Panc1 (cell line): Measurements from ENCODE around the gene SYTL1. TPM values are rescaled to one million over a fixed set of nuclear protein-coding genes. Genes with fewer than 3 reads are reported as not detected.

Experiments
- ATAC-seq: fragments of 200-7000 bp; cut with Tn5 transposase; 2 replicates; pipeline ENCODE4 v1.9.1; 2020; ENCODE audit warnings: mild to moderate bottlenecking, moderate library complexity
- BruUV-seq: library from RNA; stranded (reverse); fragments of 400-500 nt; replicated peaks from 2 replicates; lab custom pipeline; 2021; lab: Mats Ljungman, UMichigan
- CTCF ChIA-PET: fragments of 300-600 bp; sonication (Branson Sonifier 250); formaldehyde crosslinking; loops from one replicate; lab custom pipeline; 2022; ENCODE audit warnings: antibody characterized with exemption; lab: Charles Lee
- POLR2A ChIA-PET: fragments of 300-600 bp; sonication (Branson Sonifier 250); formaldehyde crosslinking; loops from one replicate; lab custom pipeline; 2022; ENCODE audit warnings: antibody characterized with exemption; lab: Charles Lee
- DNase-seq: peaks from one replicate; pipeline ENCODE4 v3.0.0-alpha.2; 2010; ENCODE audit warnings: low read depth, low spot score
- H3K27ac ChIP-seq: 2 replicates; pipeline ENCODE4 v1.5.1; 2011; ENCODE audit warnings: mild to moderate bottlenecking, low read length, inconsistent platforms
- H3K27me3 ChIP-seq: fragments of 200-500 bp; sonication (Bioruptor generic); 2 replicates; pipeline ENCODE4 v1.6.0; 2014; ENCODE audit warnings: low read length, inconsistent platforms; ENCODE audit not compliant: control insufficient read depth, insufficient read depth
- H3K36me3 ChIP-seq: fragments of 200-500 bp; sonication (Bioruptor generic); 2 replicates; pipeline ENCODE4 v1.5.1; 2014; ENCODE audit warnings: inconsistent platforms, mild to moderate bottlenecking, low read length, moderate library complexity; ENCODE audit not compliant: control insufficient read depth, insufficient read depth
- H3K4me1 ChIP-seq: 2 replicates; pipeline ENCODE4 v1.5.1; 2011; ENCODE audit warnings: inconsistent platforms, mild to moderate bottlenecking, low read length, moderate library complexity; ENCODE audit not compliant: control insufficient read depth, insufficient read depth
- H3K4me3 ChIP-seq, 2 experiments: 2 replicates each; pipeline ENCODE4 v1.5.1; 2011 to 2012; ENCODE audit warnings: low read depth in 2 of 2, low read length in 2 of 2, mild to moderate bottlenecking in 2 of 2, inconsistent platforms in 1 of 2, moderate library complexity in 1 of 2
- H3K9me3 ChIP-seq: fragments of 200-500 bp; sonication (Bioruptor generic); 2 replicates; pipeline ENCODE4 v1.5.1; 2014; ENCODE audit warnings: low read depth, mild to moderate bottlenecking, inconsistent platforms, low read length, moderate library complexity; ENCODE audit not compliant: control insufficient read depth, insufficient read depth
- CTCF ChIP-seq: fragments of 450-650 bp; IDR thresholded peaks from 2 replicates; pipeline ENCODE4 v1.5.1; 2017; ENCODE audit warnings: mild to moderate bottlenecking
- POLR2AphosphoS5 ChIP-seq: IDR thresholded peaks from 2 replicates; pipeline ENCODE4 v1.6.1; 2012; ENCODE audit warnings: mild to moderate bottlenecking, low read depth, low read length, moderate library complexity
- REST ChIP-seq, 2 experiments: IDR thresholded peaks; 2 replicates each; pipeline ENCODE4 v1.6.1; 2011 to 2012; ENCODE audit warnings: low read depth in 2 of 2, control low read depth in 1 of 2, low read length in 1 of 2, mild to moderate bottlenecking in 1 of 2, moderate library complexity in 1 of 2; ENCODE audit not compliant: insufficient read depth in 1 of 2
- SIN3A ChIP-seq: IDR thresholded peaks from 2 replicates; pipeline ENCODE4 v1.6.1; 2012; ENCODE audit warnings: low read depth, mild to moderate bottlenecking, low read length, moderate library complexity, borderline replicate concordance; ENCODE audit not compliant: insufficient read depth
- TCF7L2 ChIP-seq: IDR thresholded peaks from 2 replicates; pipeline ENCODE4 v1.6.1; 2011; ENCODE audit warnings: mild to moderate bottlenecking, low read depth, low read length, inconsistent platforms
- in situ Hi-C: cut with HindIII; loops from 2 replicates; pipeline ENCODE4 v1.10.0; 2016; ENCODE audit warnings: low sequenced_read_pairs, low pct_unique_long_range_greater_than_20kb
- intact Hi-C: fragments of 100-400 bp; cut with micrococcal nuclease; formaldehyde crosslinking; loops from one replicate; pipeline ENCODE4 v1.10.0; 2022; ENCODE audit not compliant: unreplicated experiment
- total RNA-seq: library from RNA; stranded (reverse); gene quantifications from one replicate; pipeline ENCODE4 v1.2.1, GENCODE V29; 2021; ENCODE audit not compliant: unreplicated experiment

The SYTL1 gene
- total RNA-seq, 1 experiment from 2014 or later, result 2.4 TPM

- CTCF ChIA-PET, result interaction anchor here (0.7 kb wide), 1 partner anchor 8 kb away, joined by 4 read pairs; no protein-coding TSS in a partner anchor
- BruUV-seq, result no TSS peak
- Histone ChIP-seq H3K27ac (no peak overlapping the region), H3K9me3 (no peaks in the 10 kb centered on the region), H3K4me3 (no peak overlapping the region), H3K27me3 (no peaks in the 10 kb centered on the region), H3K36me3 (no peaks in the 10 kb centered on the region), H3K4me1 (no peaks in the 10 kb centered on the region)
- intact Hi-C loops, result no loop called here
- TF ChIP-seq SIN3A (no peak), REST (IDR thresholded peaks at IDR 0.05; ENCODE audit: insufficient read depth in 1 of 2, low read depth in 2 of 2, low read length in 1 of 2) (no peak), CTCF (no peak), POLR2AphosphoS5 (no peak), TCF7L2 (no peak)
- POLR2A ChIA-PET, result no interaction called here
- DNase-seq, result no peak
- no peak for ATAC-seq
- in situ Hi-C loops, result no loop called here
Measured at GRCh38 chr1:27314737-27315136, 27.1 kb upstream of the SYTL1 start.

GRCh38 chr1:27316860-27317259 is 25.0 kb upstream of the SYTL1 start:
- in situ Hi-C loops (no loop called here), intact Hi-C loops (no loop called here)
- ChIA-PET POLR2A (no interaction called here), CTCF (interaction anchor here (0.6 to 0.7 kb wide), 2 partner anchors 16 to 17 kb away, joined by 5 to 6 read pairs; no protein-coding TSS in a partner anchor)
- no peak for ATAC-seq
- H3K36me3 ChIP-seq, result no peaks in the 10 kb centered on the region
- H3K4me1 ChIP-seq, result no peaks in the 10 kb centered on the region
- H3K27me3 ChIP-seq, result no peaks in the 10 kb centered on the region
- no peak overlapping the region for H3K27ac ChIP-seq
- no peak for DNase-seq
- BruUV-seq, result no TSS peak
- TF ChIP-seq SIN3A, result no peak
- no peak for TF ChIP-seq POLR2AphosphoS5
- no peak for TF ChIP-seq REST (IDR thresholded peaks at IDR 0.05; ENCODE audit: insufficient read depth in 1 of 2, low read depth in 2 of 2, low read length in 1 of 2)
- no peaks in the 10 kb centered on the region for H3K9me3 ChIP-seq
- H3K4me3 ChIP-seq, result no peak overlapping the region
